CD4-positive, alpha-beta T cell treated with Interferon gamma for 1 hour (primary cell): Measurements from ENCODE around the gene RNF121.

Experiments used
- DNase-seq: peaks from one replicate; pipeline ENCODE4 v3.0.0-alpha.2; 2020

The RNF121 gene

GRCh38 chr11:71991494-71991893, 62.6 kb downstream of the RNF121 start:
- peak; percentile 19 for DNase-seq

- no peak for DNase-seq
These were observed 63.4 kb downstream of the RNF121 start for GRCh38 chr11:71992136-71992730.

- no peak for DNase-seq
These were observed 65.9 kb downstream of the RNF121 start for GRCh38 chr11:71994786-71995185.

GRCh38 chr11:71995726-71996291, 67.0 kb downstream of the RNF121 start:
- DNase-seq: no peak

GRCh38 chr11:71996517-71996916, 67.7 kb downstream of the RNF121 start:
- no peak for DNase-seq

- DNase-seq: peak; percentile 78
These were observed 68.1 kb downstream of the RNF121 start for GRCh38 chr11:71996946-71997345.

- no peak for DNase-seq
These were observed 68.7 kb downstream of the RNF121 start for GRCh38 chr11:71997594-71997993.

- DNase-seq: no peak
These were observed 69.2 kb downstream of the RNF121 start for GRCh38 chr11:71998061-71998460.

- DNase-seq: peak; percentile 62
These were observed 69.9 kb downstream of the RNF121 start, which contains the start of gene IL18BP for GRCh38 chr11:71998649-71999310. IL18BP (plus strand) TSS chr11:71998909; CDS start chr11:71999985, 1,076 bp downstream.

- DNase-seq: no peak
These were observed 70.5 kb downstream of the RNF121 start for GRCh38 chr11:71999362-71999761.

GRCh38 chr11:71999798-72000197, 71.0 kb downstream of the RNF121 start:
- no peak for DNase-seq

GRCh38 chr11:72000202-72000867, 71.5 kb downstream of the RNF121 start:
- DNase-seq: no peak

- DNase-seq: no peak
These were observed 72.4 kb downstream of the RNF121 start for GRCh38 chr11:72001285-72001684.

GRCh38 chr11:72001834-72002591, 73.2 kb downstream of the RNF121 start:
- no peak for DNase-seq

GRCh38 chr11:72002841-72003775, 74.3 kb downstream of the RNF121 start:
- no peak for DNase-seq

- DNase-seq: no peak
These were observed 74.9 kb downstream of the RNF121 start for GRCh38 chr11:72003776-72004171.

GRCh38 chr11:72004515-72005346, 75.9 kb downstream of the RNF121 start:
- DNase-seq: no peak

GRCh38 chr11:72005347-72006260, 76.8 kb downstream of the RNF121 start:
- DNase-seq: no peak

GRCh38 chr11:72006309-72007088, 77.7 kb downstream of the RNF121 start:
- DNase-seq: no peak
